Measurements from ENCODE around the gene ZBTB7C.

The ZBTB7C gene

GRCh38 chr18:48274301-48274700, 134.9 kb downstream of the ZBTB7C start:
- no peak for TF ChIP-seq SIN3A (IDR thresholded peaks at IDR 0.05; ENCODE audit: borderline replicate concordance, insufficient read depth, low read length)
- TF ChIP-seq TAF1 (IDR thresholded peaks at IDR 0.05; ENCODE audit: borderline replicate concordance, insufficient read depth, low read length) = no peak
- no peak for TF ChIP-seq REST (IDR thresholded peaks at IDR 0.05; ENCODE audit: insufficient read depth in 1 of 2, low read depth in 2 of 2, low read length in 2 of 2)
- TF ChIP-seq FOXP2 (optimal IDR thresholded peaks at IDR 0.05; ENCODE audit: borderline replicate concordance, extremely low read depth, extremely low read length, insufficient read depth) = no peak
- no peak for TF ChIP-seq POLR2AphosphoS5 (IDR thresholded peaks at IDR 0.05; ENCODE audit: low read depth, low read length)

- TF ChIP-seq FOXP2 (optimal IDR thresholded peaks at IDR 0.05; ENCODE audit: borderline replicate concordance, extremely low read depth, extremely low read length, insufficient read depth) (no peak), REST (IDR thresholded peaks at IDR 0.05; ENCODE audit: insufficient read depth in 1 of 2, low read depth in 2 of 2, low read length in 2 of 2) (no peak), TAF1 (IDR thresholded peaks at IDR 0.05; ENCODE audit: borderline replicate concordance, insufficient read depth, low read length) (no peak), SIN3A (IDR thresholded peaks at IDR 0.05; ENCODE audit: borderline replicate concordance, insufficient read depth, low read length) (no peak), POLR2AphosphoS5 (IDR thresholded peaks at IDR 0.05; ENCODE audit: low read depth, low read length) (no peak)
Measured at GRCh38 chr18:48270929-48271328, 138.3 kb downstream of the ZBTB7C start.

- TF ChIP-seq REST (IDR thresholded peaks at IDR 0.05; ENCODE audit: insufficient read depth in 1 of 2, low read depth in 2 of 2, low read length in 2 of 2) (no peak), TAF1 (IDR thresholded peaks at IDR 0.05; ENCODE audit: borderline replicate concordance, insufficient read depth, low read length) (no peak), POLR2AphosphoS5 (IDR thresholded peaks at IDR 0.05; ENCODE audit: low read depth, low read length) (no peak), FOXP2 (optimal IDR thresholded peaks at IDR 0.05; ENCODE audit: borderline replicate concordance, extremely low read depth, extremely low read length, insufficient read depth) (no peak), SIN3A (IDR thresholded peaks at IDR 0.05; ENCODE audit: borderline replicate concordance, insufficient read depth, low read length) (no peak)
Measured at GRCh38 chr18:48265328-48265727, 143.9 kb downstream of the ZBTB7C start.

GRCh38 chr18:48263914-48264902, 145.0 kb downstream of the ZBTB7C start:
- TF ChIP-seq POLR2AphosphoS5 (IDR thresholded peaks at IDR 0.05; ENCODE audit: low read depth, low read length) = no peak
- no peak for TF ChIP-seq FOXP2 (optimal IDR thresholded peaks at IDR 0.05; ENCODE audit: borderline replicate concordance, extremely low read depth, extremely low read length, insufficient read depth)
- TF ChIP-seq REST (IDR thresholded peaks at IDR 0.05; ENCODE audit: insufficient read depth in 1 of 2, low read depth in 2 of 2, low read length in 2 of 2) = no peak
- TF ChIP-seq TAF1 (IDR thresholded peaks at IDR 0.05; ENCODE audit: borderline replicate concordance, insufficient read depth, low read length) = no peak
- no peak for TF ChIP-seq SIN3A (IDR thresholded peaks at IDR 0.05; ENCODE audit: borderline replicate concordance, insufficient read depth, low read length)
